Measurements from ENCODE around the gene KIT. TPM values are rescaled to one million over a fixed set of nuclear protein-coding genes. Genes with fewer than 3 reads are reported as not detected.
"Not testable (repeated sequence)": the region's sequence is repeated elsewhere in the genome, so short reads cannot be mapped to it uniquely, and the experiment has no call there.

Gene KIT
- total and polyA plus RNA-seq, 2 experiments from 2014 or later, result 1.1 to 6.7 TPM

- H3K4me1 ChIP-seq (ENCODE audit: insufficient read depth), result no peaks in the 10 kb centered on the region
- H2AFZ ChIP-seq, result no peak overlapping the region
- no peaks in the 10 kb centered on the region for H3K79me2 ChIP-seq (ENCODE audit: insufficient read depth)
- in situ Hi-C loops (cut with MboI), result no loop called here
- no peak for DNase-seq
- no peak overlapping the region for H3K9ac ChIP-seq
- 55 to 60% methylated on average over 4 of the region's 4 CpGs for WGBS, 2 experiments (ENCODE audit: low coverage in 1 of 2, low lambda C conversion rate in 2 of 2, missing lambda C conversion rate in 2 of 2)
- H4K20me1 ChIP-seq (ENCODE audit: insufficient read depth), result no peaks in the 10 kb centered on the region
- H3F3A ChIP-seq (ENCODE audit: insufficient read depth), result no peaks in the 10 kb centered on the region
- H3K27ac ChIP-seq, result no peak overlapping the region
- no peak for TF ChIP-seq EZH2phosphoT487 (IDR thresholded peaks at IDR 0.05; ENCODE audit: insufficient read depth, low read depth)
- TF ChIP-seq EZH2 (IDR thresholded peaks at IDR 0.05; ENCODE audit: insufficient read depth, poor library complexity, severe bottlenecking), result no peak
- H3K9me3 ChIP-seq (ENCODE audit: low read depth), result no peaks in the 10 kb centered on the region
- no peaks in the 10 kb centered on the region for H3K9me2 ChIP-seq (ENCODE audit: insufficient read depth)
- H3K36me3 ChIP-seq (ENCODE audit: low read depth), result no peaks in the 10 kb centered on the region
- no peak overlapping the region for H3K4me3 ChIP-seq
- no peaks in the 10 kb centered on the region for H3K27me3 ChIP-seq (replicated peaks; ENCODE audit: insufficient read depth)
- no peak overlapping the region for H3K4me2 ChIP-seq (ENCODE audit: unreplicated experiment)
These were observed 20.4 kb upstream of the KIT start for GRCh38 chr4:54637325-54637724.

GRCh38 chr4:54641101-54641500 is 16.7 kb upstream of the KIT start:
- DNase-seq; H3K9me2 ChIP-seq (ENCODE audit: insufficient read depth); H3K36me3 ChIP-seq (ENCODE audit: low read depth); H3K9me3 ChIP-seq (ENCODE audit: low read depth); H3K27ac ChIP-seq; H3K4me2 ChIP-seq (ENCODE audit: unreplicated experiment); H3K4me3 ChIP-seq; H2AFZ ChIP-seq; H4K20me1 ChIP-seq (ENCODE audit: insufficient read depth); H3K27me3 ChIP-seq (replicated peaks; ENCODE audit: insufficient read depth); H3K4me1 ChIP-seq (ENCODE audit: insufficient read depth); in situ Hi-C loops (cut with MboI); H3K79me2 ChIP-seq (ENCODE audit: insufficient read depth); H3F3A ChIP-seq (ENCODE audit: insufficient read depth); H3K9ac ChIP-seq: not testable (repeated sequence)
- WGBS, 2 experiments (ENCODE audit: low coverage in 1 of 2, low lambda C conversion rate in 2 of 2, missing lambda C conversion rate in 2 of 2), result 77 to 79% methylated on average over 9 of the region's 9 CpGs

GRCh38 chr4:54643172-54643571 is 14.6 kb upstream of the KIT start:
- WGBS, 2 experiments (ENCODE audit: low coverage in 1 of 2, low lambda C conversion rate in 2 of 2, missing lambda C conversion rate in 2 of 2), result 45 to 55% methylated on average over 5 of the region's 5 CpGs
- no peak overlapping the region for H3K27ac ChIP-seq
- in situ Hi-C loops (cut with MboI), result no loop called here
- no peak overlapping the region for H3K9ac ChIP-seq
- TF ChIP-seq EZH2 (IDR thresholded peaks at IDR 0.05; ENCODE audit: insufficient read depth, poor library complexity, severe bottlenecking), result no peak
- TF ChIP-seq EZH2phosphoT487 (IDR thresholded peaks at IDR 0.05; ENCODE audit: insufficient read depth, low read depth), result no peak
- no peaks in the 10 kb centered on the region for H3K27me3 ChIP-seq (replicated peaks; ENCODE audit: insufficient read depth)
- H3K4me2 ChIP-seq (ENCODE audit: unreplicated experiment), result no peak overlapping the region
- H2AFZ ChIP-seq, result no peak overlapping the region
- H4K20me1 ChIP-seq (ENCODE audit: insufficient read depth), result no peaks in the 10 kb centered on the region
- no peaks in the 10 kb centered on the region for H3K36me3 ChIP-seq (ENCODE audit: low read depth)
- no peak for DNase-seq
- no peaks in the 10 kb centered on the region for H3K9me2 ChIP-seq (ENCODE audit: insufficient read depth)
- no peaks in the 10 kb centered on the region for H3K9me3 ChIP-seq (ENCODE audit: low read depth)
- H3K79me2 ChIP-seq (ENCODE audit: insufficient read depth), result no peaks in the 10 kb centered on the region
- H3F3A ChIP-seq (ENCODE audit: insufficient read depth), result no peaks in the 10 kb centered on the region
- no peaks in the 10 kb centered on the region for H3K4me1 ChIP-seq (ENCODE audit: insufficient read depth)
- no peak overlapping the region for H3K4me3 ChIP-seq

GRCh38 chr4:54643958-54644751 is 13.6 kb upstream of the KIT start:
- in situ Hi-C loops (cut with MboI), result no loop called here
- Histone ChIP-seq H3K9me2 (ENCODE audit: insufficient read depth) (no peaks in the 10 kb centered on the region), H3K27ac (no peak overlapping the region), H3K4me3 (no peak overlapping the region), H3F3A (ENCODE audit: insufficient read depth) (no peaks in the 10 kb centered on the region), H3K9me3 (ENCODE audit: low read depth) (no peaks in the 10 kb centered on the region), H3K9ac (no peak overlapping the region), H3K27me3 (replicated peaks; ENCODE audit: insufficient read depth) (no peaks in the 10 kb centered on the region), H3K4me2 (ENCODE audit: unreplicated experiment) (no peak overlapping the region), H3K4me1 (ENCODE audit: insufficient read depth) (no peaks in the 10 kb centered on the region), H3K79me2 (ENCODE audit: insufficient read depth) (no peaks in the 10 kb centered on the region), H2AFZ (no peak overlapping the region; the same call in 1 of the 2 replicates), H4K20me1 (ENCODE audit: insufficient read depth) (no peaks in the 10 kb centered on the region), H3K36me3 (ENCODE audit: low read depth) (no peaks in the 10 kb centered on the region)
- no peak for DNase-seq
- TF ChIP-seq EZH2 (IDR thresholded peaks at IDR 0.05; ENCODE audit: insufficient read depth, poor library complexity, severe bottlenecking), result no peak
- TF ChIP-seq EZH2phosphoT487 (IDR thresholded peaks at IDR 0.05; ENCODE audit: insufficient read depth, low read depth), result no peak
- 56 to 60% methylated on average over 6 of the region's 6 CpGs for WGBS, 2 experiments (ENCODE audit: low coverage in 1 of 2, low lambda C conversion rate in 2 of 2, missing lambda C conversion rate in 2 of 2)
